Stimulated activated CD8-positive, alpha-beta memory T cell treated with anti-CD3 and anti-CD28 coated beads, Interleukin-2, amount 100 ng/mL, for 1 hour (primary cell): ENCODE results near the gene FAM83D.
"Not testable (repeated sequence)": the region's sequence is repeated elsewhere in the genome, so short reads cannot be mapped to it uniquely, and the experiment has no call there.

Experiments
- DNase-seq, 2 donors: peaks; one replicate each; pipeline ENCODE4 v3.0.0-alpha.2; 2020; ENCODE audit warnings: low read depth in 2 of 2

FAM83D gene

DNA sequence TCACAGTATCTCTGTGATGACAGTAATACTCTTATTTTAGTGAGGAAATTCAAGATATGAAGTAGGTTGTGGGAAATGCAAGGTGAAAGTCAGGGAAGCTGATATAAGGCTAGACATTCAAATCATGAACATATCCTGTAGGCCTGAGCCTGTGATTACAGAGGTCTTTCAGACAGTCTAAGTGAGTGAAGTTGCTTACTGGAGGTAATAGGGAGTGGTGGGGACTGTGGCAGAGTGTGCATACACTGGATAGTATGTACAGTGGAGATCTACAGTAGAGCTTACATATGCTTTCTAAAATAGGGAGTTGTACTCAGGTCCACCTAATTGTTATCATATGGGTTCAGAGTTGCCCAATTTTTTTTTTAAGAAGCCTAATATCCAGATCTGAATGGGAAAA, 39.0 kb downstream of the FAM83D start:
- DNase-seq = no peak

DNA sequence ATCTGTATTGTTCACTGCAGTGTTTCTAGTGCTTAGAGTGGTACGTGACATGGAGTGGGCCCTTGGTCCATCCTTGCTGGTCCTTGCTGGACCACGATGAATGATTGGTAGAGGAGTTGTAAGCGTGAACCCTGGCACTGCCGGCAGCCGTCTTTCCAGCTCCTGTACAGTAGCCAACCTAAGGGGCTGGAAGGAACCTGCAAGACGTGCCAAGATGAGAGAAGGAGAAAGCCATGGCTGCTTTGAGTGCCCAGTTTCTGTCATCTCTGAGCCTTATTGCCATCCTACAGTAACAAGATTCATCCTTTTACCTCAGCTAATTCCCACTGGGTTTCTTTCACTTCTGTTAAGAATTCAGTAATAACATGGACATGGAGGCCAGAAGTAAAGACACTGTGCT, 41.9 kb downstream of the FAM83D start:
- no peak for DNase-seq

DNA sequence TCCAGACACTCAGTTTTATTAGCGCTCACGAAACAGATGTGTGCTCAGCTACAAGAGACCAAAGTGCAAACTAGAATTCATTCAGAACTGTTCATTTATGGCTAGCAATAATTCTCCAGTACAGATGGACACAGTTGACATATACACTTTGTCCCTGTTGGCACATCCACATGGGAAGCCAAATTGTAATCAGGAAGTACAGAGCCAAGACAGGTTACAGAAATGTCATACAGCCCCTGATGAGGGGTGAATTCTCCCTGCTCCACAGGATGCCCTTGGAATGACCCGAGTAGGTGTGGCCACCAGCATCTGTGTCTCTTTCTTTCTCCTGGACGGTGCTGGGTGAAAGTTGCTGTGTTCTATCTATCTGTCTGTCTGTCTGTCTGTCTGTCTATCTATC, 43.5 kb downstream of the FAM83D start:
- no peak for DNase-seq

DNA sequence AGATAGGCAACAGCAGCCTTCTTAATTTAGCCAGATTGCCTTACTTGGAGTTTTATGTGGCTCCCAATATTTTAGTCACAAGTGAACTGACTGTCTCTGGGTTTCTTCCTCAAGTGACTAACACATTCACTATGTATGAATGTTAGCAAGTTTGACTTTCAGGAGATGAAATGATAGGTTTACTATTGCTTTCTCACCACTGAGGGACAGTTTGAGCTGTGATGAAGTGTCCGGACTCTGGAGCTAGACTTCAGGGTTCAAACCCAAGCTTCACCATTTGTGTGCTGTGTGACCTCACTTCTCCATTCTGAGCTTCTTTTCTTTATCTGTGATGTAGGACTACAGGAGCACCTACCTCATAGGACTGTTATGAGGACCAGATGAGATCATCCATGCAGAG, 44.1 kb downstream of the FAM83D start:
- no peak for DNase-seq

DNA sequence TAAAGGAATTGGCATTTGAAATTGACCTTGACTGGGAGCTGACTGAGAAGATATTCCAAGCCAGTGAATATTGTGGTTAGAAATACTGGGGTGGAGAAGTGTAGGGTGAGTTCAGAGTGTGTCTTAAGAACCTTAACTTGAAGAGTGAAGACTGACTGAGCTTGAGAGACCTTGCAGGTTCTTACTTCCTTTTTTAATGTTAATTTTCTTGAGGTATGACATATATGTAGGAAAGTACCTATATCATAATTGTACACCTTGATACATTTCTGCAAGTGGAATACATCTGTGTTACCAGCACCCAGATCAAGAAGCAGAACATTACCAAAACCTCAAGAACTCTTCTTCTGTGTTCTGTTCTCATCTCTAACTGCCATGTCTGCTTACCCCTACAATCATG, 46.9 kb downstream of the FAM83D start:
- no peak for DNase-seq

DNA sequence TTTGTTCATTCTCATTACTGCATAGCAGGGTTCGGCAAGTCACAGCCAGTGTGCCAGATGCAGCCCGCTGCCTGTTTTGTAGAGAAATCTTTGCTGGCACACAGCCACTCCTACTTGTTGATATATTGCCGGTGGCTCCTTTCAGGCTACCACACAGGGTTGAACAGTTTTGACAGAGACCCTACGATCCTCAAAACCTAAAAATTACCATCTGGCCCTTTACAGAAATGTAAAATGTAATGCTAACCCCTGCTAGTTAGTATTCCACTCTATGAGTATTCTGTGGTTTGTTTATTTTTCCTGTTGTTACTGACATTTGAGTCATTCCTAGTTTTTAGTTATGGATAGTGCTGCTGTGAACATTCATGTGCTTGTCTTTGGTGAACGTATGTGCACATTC, 47.4 kb downstream of the FAM83D start:
- DNase-seq = no peak

DNA sequence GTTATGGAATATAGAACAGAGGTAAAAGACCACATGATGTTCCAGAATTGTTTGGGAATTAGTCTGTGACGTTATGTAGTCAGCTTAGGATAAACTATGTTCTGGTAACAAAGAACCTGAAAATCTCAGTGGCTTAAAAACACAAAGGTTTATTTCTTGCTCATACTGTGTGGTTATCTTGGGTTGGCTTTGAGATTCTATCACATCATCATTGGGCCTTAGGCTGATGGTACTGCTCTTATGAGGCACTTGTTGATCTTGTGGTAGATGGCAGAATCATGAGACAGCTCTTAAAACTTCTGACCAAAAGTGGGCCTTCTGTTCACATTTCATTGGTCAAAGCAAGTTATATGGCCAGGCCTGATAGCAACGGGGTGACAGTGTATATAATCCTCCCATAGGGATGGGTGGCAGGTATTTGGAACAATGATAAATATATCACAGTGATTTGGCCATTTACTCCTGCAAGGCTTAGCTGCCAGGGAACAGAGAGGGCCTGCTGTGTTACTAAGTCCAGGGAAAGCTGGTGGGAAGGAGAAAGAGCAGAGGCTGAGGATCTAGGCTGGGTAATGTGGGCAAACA, 49.4 kb downstream of the FAM83D start:
- no peak for DNase-seq

DNA sequence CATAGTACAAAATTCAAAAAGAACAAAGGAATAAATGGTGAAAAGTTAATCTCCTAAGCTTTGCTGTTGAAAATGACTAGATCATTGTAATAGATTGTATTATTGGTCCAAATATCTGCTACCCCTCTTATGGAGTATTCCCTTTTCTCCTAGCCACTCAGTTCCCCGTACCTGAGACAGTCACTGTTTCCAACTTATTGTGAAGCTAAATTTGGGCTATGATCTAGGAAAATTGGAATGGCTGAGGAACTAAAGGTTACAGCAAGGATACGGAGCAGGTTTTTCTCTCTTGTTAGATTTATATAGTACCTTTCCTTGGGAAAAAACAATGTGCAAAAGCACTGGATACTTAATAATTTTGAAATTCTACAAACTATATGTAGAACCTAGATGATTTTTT, 53.2 kb downstream of the FAM83D start:
- DNase-seq = no peak

DNA sequence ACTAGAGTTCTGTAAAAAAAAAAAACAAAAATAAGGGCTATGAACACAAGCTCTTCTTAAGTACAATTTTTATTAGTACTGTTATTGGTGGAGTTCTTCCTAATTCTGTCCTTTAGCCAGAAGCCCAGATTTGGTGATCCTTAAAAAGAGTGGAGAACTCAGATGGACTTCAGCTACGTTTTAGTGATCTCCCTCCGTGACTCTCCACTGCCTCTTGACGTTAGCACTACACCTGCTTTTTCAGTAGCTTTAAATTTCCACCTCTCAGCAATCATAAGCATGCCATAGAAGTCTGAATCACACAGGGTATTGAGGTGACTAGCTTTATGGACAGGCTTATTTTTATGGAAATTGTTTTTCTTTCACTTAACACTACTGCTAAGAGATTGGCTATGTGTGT, 53.6 kb downstream of the FAM83D start:
- DNase-seq = no peak

DNA sequence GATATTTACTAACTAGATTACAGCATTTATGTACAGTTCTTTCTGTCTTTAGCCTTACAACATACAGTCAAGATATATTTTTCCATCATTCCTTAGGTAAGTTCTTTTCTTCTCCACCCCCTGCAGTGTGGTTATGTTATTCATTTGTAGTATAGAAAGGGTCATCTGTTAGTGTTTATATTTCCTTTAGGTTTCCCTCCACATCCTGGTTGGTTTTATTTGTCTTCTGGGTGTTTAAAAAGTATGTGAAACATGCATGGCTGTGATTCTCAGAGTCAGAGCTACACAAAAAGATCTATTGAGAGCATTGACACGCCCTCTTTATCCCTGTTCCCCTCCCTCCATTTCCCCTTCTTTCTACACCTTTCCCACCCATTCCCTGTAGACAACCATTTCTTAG, 56.1 kb downstream of the FAM83D start:
- DNase-seq = no peak

DNA sequence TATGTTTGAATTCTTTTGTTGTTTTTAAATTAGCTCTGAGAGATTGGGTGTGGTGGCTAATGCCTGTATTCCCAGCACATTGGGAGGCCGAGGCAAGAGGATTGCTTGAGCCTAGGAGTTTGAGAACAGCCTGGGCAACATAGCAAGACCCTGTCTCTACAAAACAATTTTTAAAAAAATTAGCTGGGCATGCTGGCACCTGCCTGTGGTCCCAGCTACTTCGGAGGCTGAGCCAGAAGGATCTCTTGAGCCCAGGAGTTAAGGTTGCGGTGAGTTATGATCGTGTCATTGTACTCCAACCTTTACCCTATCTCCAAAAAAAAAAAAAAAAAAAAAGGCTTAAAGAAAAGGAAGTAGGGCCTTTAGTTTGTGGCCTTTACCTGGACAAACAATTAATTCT, 58.8 kb downstream of the FAM83D start:
- no peak for DNase-seq

DNA sequence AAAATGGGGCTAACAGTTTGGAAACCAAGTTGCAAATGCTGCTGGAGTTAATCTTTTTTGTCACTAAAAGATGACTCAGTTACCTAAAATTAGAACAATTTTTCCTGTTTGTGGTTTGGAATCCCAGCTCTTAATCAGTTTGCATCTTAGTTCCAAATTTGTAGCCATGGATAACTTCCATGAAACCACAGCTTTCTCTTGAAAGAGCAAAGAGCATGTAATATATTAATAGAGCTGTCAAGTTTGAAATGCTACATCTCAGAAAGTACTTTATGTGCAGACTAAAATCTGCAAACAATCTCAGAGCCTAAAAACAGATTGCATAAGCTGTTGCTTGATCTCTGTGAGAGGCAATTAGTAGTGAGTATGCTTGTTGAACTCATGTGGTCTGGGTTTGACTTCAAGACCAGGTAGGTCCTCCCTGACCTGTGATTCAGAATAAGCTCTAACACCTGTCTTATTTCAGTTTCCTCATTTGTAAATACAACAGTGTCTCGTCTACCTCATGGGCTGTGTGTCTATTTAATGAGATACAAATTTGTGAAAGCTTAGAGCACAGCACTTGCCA, 59.5 kb downstream of the FAM83D start:
- DNase-seq = no peak

DNA sequence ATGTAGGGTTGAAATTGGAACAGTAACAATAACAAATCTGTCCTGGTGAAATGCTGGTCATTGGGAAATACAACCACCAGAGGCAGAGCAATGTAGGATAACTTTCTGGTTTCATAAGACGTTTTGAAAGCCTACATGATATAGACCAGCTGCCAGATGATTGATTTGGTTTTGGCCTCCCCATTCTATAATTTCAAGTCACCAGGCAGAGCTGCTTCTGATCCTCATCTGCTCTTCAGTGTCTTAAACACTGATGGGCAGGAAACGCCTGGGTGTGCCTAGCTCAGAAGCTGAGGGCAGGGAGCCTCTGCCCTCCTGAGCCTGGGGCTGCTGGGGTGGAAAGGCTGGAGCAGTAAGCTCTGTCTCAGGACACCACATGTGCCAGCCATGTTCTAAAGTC, 60.4 kb downstream of the FAM83D start:
- no peak for DNase-seq

DNA sequence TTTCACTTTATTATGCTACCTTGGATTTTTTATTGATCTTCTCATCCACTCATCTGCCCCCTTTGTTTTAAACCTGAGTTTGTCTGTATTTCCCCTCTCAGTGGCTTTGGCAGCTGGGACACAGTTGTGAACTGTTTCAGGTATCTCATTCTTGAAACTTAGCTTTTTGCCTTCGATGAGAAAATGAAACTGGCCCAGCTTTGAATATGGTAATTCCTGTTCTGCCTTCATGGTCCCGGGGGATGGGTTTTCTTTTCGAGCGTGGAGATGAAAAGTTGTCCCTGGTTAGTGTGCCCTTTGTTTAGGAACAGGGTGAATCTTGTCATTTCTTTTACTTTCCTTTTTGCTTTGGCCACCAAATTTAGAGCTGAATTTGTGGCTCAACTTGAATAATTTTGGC, 61.6 kb downstream of the FAM83D start:
- no peak for DNase-seq

DNA sequence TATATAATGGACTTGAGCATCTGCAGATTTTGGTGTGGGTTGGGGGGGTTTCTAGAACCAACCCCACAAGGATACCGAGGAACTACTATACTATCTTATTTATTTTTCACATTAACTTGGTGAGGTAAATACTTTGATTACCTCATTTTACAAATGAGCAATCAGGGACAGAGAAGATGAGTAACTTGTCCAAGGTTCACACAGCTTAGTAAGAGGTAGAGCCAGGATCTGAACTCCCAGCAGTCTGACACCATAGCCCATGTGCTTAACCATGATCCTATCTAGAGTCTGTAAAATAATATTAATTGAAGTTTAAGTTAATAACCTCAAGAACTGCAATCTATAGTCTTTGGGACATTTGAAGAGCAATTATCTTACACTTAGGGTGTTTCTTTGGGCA, 64.5 kb downstream of the FAM83D start:
- no peak for DNase-seq

DNA sequence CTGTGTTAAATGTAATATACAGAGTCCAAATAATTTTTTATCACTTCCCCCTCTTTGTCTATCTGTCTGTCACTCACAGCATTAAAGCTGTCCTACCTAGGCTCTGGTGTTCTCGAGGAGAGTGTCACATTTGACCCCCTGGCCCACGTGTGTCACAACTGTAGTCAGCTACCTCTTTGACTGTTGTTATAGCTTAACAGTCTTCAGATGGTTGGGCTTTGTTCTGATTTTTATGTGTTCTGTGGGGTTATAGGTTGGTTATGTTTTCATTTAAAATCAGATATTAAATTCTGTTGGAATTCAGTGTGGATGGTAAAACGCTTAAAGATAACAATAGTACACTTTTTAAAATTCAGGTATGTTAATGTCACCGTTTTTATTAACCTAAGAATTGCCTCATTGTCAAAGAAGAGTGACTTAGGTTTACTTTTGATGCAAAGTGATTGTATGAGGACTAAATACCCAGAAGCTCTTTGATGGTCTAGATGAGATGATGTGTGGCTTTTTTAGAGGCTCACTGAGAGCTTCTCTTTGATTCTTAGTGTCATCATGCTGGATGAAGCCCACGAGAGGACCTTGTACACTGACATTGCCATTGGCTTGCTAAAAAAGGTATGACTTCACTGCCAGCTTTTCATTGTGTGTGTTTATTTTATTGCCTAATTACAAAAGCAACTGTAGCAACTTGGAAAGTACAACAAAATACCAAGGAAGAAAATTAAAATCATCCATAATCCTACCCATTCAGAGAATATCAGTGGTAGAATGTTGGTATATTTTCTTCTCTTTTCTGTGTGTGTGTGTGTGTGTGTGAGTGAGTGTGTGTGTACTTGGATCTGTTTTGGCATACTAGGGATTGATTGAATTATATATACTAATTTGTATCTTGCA, 65.8 kb downstream of the FAM83D start:
- no peak for DNase-seq

DNA sequence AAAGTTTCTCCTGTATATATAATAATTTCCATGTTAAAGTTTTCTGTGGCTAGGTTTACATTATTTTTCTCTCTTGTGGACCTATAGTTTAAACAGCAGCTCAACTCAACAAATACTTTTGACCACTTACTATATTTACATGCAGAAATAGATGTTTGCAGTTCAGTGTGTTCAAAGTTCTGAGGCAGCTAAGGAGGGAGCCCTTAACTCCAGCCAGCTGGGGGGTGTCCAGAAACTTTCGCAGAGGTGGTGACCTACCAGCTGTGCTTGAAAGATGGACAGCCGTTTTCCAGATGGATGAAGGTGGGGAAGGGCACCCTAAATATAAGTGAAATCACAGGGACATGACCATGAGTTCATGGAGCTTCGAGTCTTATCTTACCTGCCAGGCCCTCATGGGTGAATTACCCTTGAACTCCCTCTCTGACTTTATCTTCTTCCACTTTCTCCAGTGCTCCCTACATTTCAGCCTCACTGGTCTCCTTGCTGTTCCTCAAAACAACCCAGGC, 69.4 kb downstream of the FAM83D start:
- DNase-seq = no peak

DNA sequence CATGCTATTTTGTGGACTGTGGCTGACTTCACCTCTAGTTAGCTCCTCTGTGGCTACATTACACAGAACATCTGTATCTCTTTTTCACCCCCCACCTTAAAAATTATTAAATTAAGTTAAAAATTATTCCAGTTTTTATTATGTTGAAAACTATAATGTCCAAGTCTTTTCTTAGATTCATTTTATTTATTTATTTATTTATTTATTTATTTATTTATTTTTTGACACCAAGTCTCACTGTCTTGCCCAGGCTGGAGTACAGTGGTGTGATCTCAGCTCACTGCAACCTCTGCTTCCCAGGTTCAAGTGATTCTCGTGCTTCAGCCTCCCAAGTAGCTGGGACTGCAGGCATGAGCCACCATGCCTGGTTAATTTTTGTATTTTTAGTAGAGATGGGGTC, 70.6 kb downstream of the FAM83D start:
- DNase-seq = not testable (repeated sequence)

DNA sequence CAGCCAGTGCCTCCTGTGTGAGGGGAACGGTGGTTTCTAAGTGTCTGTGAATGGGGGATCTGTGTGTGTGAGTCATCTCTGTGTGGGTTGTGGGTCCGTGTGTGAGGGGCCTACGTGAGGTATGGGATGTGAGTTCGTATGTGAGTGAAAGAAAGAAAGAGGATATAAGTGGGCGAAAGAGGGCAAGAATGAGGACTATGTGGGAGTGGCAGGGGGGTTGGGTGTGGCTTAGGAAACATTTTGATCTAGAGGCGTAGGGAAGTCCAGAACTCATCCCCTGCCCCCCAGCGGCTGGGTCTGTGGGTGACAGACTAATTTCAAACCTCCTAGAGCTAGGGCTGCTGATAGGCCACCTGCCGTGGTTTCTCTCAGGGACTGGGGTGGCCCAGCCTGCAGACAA, 71.4 kb downstream of the FAM83D start:
- DNase-seq = no peak

DNA sequence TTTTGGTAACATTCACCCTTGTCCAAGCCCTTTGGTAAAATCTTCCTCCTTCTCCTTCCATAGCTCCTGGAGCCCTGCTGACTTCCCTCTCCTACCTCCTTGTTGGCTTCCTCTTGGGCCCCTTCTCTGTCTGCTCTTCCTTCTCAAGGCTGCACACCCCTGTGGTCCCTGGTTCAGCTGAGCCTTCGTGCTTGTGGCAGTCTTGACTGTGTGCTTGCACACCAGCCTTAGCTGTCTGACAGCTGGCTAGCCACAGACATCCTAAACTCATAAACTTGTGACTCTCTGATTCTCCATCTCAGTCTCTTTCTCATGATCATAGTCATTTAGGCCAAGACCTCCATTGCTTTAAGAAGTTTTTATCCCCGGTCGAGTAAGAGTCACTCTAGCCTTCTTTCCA, 73.0 kb downstream of the FAM83D start:
- DNase-seq = no peak

DNA sequence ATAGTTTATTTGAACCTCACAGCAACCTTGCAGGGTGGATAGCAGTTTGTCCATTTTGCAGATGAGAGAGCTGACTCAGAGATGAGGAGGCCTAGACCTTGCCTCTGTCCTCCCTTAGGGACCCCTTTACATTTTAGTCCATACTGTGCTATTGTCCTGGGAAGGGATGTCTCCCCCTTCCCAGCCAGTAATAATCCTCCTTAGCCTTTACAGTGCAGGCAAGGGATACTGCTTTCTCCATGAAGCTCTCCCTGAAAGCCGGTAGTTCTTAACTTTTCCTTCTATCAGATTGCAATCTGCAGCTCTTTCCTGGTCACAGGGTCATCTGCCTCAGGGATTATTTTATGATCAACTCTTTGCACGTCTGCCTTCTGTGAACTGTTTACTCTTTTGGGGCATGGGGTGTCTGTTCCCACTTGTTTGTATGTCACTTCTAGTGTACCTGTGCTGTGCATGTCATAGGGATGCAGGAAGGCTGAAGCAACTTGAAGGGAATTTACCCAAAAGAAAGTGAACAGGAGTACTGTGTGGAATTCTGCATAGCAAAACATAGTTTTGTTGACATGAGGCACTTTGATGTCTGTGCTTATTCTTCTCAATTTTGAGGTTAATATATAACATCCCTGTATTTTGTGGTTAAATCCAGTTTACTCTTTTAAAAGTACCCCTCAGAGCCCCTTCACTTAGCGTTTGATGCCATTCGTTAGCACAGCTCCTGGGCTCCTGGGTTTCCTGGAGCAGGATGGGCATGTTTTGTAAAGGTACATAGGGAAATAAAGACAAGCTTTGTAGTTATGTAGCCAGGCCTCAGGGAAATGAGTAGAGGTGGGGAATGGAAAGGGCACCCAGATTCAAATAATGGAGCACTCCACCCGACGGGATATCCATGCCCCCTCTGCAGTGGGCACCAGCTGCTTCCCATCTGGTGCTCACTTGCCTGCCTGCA, 74.0 kb downstream of the FAM83D start:
- no peak for DNase-seq
